Measurements from ENCODE around the gene C3. TPM values are rescaled to one million over a fixed set of nuclear protein-coding genes. Genes with fewer than 3 reads are reported as not detected.
A peak's percentile ranks its signal among the peaks of the same experiment; 100 is the strongest.
"Not testable (repeated sequence)": the region's sequence is repeated elsewhere in the genome, so short reads cannot be mapped to it uniquely, and the experiment has no call there.

Gene C3
- total and polyA plus RNA-seq, 2 experiments from 2014 or later = 0.39 to 1.6 TPM

GRCh38 chr19:6664916-6665315 lies 55.5 kb downstream of the C3 start:
- H3K9me3 ChIP-seq (ENCODE audit: low read depth) = no peaks in the 10 kb centered on the region
- no peak for TF ChIP-seq CTCF (IDR thresholded peaks at IDR 0.05; ENCODE audit: low read depth, low read length)

GRCh38 chr19:6663236-6664201 lies 56.9 kb downstream of the C3 start:
- Histone ChIP-seq H3K27ac (no peak overlapping the region), H3K4me3 (no peak overlapping the region), H3K27me3 (no peaks in the 10 kb centered on the region), H3K4me1 (ENCODE audit: low read depth) (no peaks in the 10 kb centered on the region), H3K36me3 (no peaks in the 10 kb centered on the region), H3K9me3 (ENCODE audit: low read depth) (no peaks in the 10 kb centered on the region)
- no peak for TF ChIP-seq CTCF (IDR thresholded peaks at IDR 0.05; ENCODE audit: low read depth, low read length)
- DNase-seq (ENCODE audit: low read depth in 1 of 2, low spot score in 1 of 2) = peak in 1 of 2 donors; percentile 19

More at GRCh38 chr19:6664916-6665315, 55.5 kb downstream of the C3 start:
- Histone ChIP-seq H3K36me3 (no peaks in the 10 kb centered on the region), H3K4me3 (no peak overlapping the region), H3K27ac (no peak overlapping the region), H3K27me3 (no peaks in the 10 kb centered on the region), H3K4me1 (ENCODE audit: low read depth) (no peaks in the 10 kb centered on the region)
- no peak for DNase-seq (ENCODE audit: low read depth in 1 of 2, low spot score in 1 of 2)

GRCh38 chr19:6662702-6663101 lies 57.7 kb downstream of the C3 start:
- no peaks in the 10 kb centered on the region for H3K36me3 ChIP-seq
- H3K27me3 ChIP-seq = no peaks in the 10 kb centered on the region
- H3K27ac ChIP-seq = no peak overlapping the region
- DNase-seq (ENCODE audit: low read depth in 1 of 2, low spot score in 1 of 2) = no peak
- TF ChIP-seq CTCF (IDR thresholded peaks at IDR 0.05; ENCODE audit: low read depth, low read length) = no peak
- H3K4me3 ChIP-seq = no peak overlapping the region
- H3K9me3 ChIP-seq (ENCODE audit: low read depth) = no peaks in the 10 kb centered on the region
- no peaks in the 10 kb centered on the region for H3K4me1 ChIP-seq (ENCODE audit: low read depth)

- H3K4me1 ChIP-seq (ENCODE audit: low read depth); H3K27me3 ChIP-seq; H3K9me3 ChIP-seq (ENCODE audit: low read depth); H3K4me3 ChIP-seq; H3K36me3 ChIP-seq; H3K27ac ChIP-seq: not testable (repeated sequence)
- peak; percentile 10 to 28 for DNase-seq (ENCODE audit: low read depth in 1 of 2, low spot score in 1 of 2)
These were observed 58.8 kb downstream of the C3 start for GRCh38 chr19:6661509-6662244.

GRCh38 chr19:6660930-6661329 lies 59.5 kb downstream of the C3 start:
- DNase-seq (ENCODE audit: low read depth in 1 of 2, low spot score in 1 of 2) = peak in 1 of 2 donors; percentile 16
- Histone ChIP-seq H3K27me3 (no peaks in the 10 kb centered on the region), H3K27ac (no peak overlapping the region), H3K36me3 (no peaks in the 10 kb centered on the region), H3K9me3 (ENCODE audit: low read depth) (no peaks in the 10 kb centered on the region), H3K4me3 (no peak overlapping the region), H3K4me1 (ENCODE audit: low read depth) (no peaks in the 10 kb centered on the region)
- TF ChIP-seq CTCF (IDR thresholded peaks at IDR 0.05; ENCODE audit: low read depth, low read length) = peak; percentile 8

GRCh38 chr19:6656390-6656789 lies 64.1 kb downstream of the C3 start:
- H3K27me3 ChIP-seq; DNase-seq (ENCODE audit: low read depth in 1 of 2, low spot score in 1 of 2); H3K4me3 ChIP-seq; H3K27ac ChIP-seq; H3K9me3 ChIP-seq (ENCODE audit: low read depth); H3K4me1 ChIP-seq (ENCODE audit: low read depth); H3K36me3 ChIP-seq: not testable (repeated sequence)

All from cardiac muscle cell (in vitro differentiated cells and primary cell).